Neural cell (in vitro differentiated cells): ENCODE data around the gene PTGDR2.

Experiments
- EP300 ChIP-seq: fragments of 450-650 bp; conservative IDR thresholded peaks from 2 replicates; pipeline ENCODE4 v1.6.1; 2014; ENCODE audit warnings: antibody characterized with exemption, mild to moderate bottlenecking, moderate library complexity; ENCODE audit not compliant: poor library complexity, severe bottlenecking
- EZH2 ChIP-seq: fragments of 200-600, 300-800 bp; shearing (Covaris generic), sonication (generic); IDR thresholded peaks from 2 replicates; pipeline ENCODE4 v1.6.1; 2014; ENCODE audit warnings: antibody characterized with exemption, low read length, borderline replicate concordance, mild to moderate bottlenecking; ENCODE audit not compliant: insufficient read depth, poor library complexity, severe bottlenecking
- MXI1 ChIP-seq: fragments of 450-650 bp; conservative IDR thresholded peaks from 2 replicates; pipeline ENCODE4 v1.6.1; 2014; ENCODE audit warnings: antibody characterized with exemption, mild to moderate bottlenecking; ENCODE audit not compliant: poor library complexity, severe bottlenecking
- POLR2AphosphoS5 ChIP-seq: IDR thresholded peaks from 2 replicates; pipeline ENCODE4 v1.6.1; 2012
- TF ChIP-seq, protein P1 (sequence below): fragments of 450-650 bp; IDR thresholded peaks from 2 replicates; pipeline ENCODE4 v1.5.1; 2014; ENCODE audit warnings: antibody characterized with exemption, mild to moderate bottlenecking, moderate library complexity; ENCODE audit not compliant: poor library complexity, severe bottlenecking
- TF ChIP-seq, protein P2 (sequence below): IDR thresholded peaks from 2 replicates; pipeline ENCODE4 v1.6.1; 2012; ENCODE audit warnings: borderline replicate concordance

DNA sequence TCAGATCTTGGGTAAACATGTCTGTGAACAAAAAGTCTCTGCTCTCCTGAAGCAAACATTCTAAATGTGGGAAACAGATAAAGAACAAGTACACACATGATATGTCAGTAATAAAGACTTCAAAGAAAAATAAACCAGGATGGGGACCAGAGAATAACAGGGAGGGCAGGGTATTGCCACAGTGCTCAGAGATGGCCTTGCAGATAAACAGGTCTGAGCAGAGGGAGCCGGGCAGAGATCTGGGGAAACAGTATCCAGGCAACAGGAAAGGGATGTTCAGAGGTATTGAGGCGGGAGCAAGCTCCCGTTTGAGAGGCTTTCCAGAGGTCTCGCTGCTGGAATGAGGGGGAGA is 10.9 kb downstream of the PTGDR2 start:
- TF ChIP-seq EZH2 (no peak), POLR2AphosphoS5 (no peak), EP300 (no peak), MXI1 (no peak)
- TF ChIP-seq, protein P1, sequence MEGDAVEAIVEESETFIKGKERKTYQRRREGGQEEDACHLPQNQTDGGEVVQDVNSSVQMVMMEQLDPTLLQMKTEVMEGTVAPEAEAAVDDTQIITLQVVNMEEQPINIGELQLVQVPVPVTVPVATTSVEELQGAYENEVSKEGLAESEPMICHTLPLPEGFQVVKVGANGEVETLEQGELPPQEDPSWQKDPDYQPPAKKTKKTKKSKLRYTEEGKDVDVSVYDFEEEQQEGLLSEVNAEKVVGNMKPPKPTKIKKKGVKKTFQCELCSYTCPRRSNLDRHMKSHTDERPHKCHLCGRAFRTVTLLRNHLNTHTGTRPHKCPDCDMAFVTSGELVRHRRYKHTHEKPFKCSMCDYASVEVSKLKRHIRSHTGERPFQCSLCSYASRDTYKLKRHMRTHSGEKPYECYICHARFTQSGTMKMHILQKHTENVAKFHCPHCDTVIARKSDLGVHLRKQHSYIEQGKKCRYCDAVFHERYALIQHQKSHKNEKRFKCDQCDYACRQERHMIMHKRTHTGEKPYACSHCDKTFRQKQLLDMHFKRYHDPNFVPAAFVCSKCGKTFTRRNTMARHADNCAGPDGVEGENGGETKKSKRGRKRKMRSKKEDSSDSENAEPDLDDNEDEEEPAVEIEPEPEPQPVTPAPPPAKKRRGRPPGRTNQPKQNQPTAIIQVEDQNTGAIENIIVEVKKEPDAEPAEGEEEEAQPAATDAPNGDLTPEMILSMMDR, result no peak
- TF ChIP-seq, protein P2, sequence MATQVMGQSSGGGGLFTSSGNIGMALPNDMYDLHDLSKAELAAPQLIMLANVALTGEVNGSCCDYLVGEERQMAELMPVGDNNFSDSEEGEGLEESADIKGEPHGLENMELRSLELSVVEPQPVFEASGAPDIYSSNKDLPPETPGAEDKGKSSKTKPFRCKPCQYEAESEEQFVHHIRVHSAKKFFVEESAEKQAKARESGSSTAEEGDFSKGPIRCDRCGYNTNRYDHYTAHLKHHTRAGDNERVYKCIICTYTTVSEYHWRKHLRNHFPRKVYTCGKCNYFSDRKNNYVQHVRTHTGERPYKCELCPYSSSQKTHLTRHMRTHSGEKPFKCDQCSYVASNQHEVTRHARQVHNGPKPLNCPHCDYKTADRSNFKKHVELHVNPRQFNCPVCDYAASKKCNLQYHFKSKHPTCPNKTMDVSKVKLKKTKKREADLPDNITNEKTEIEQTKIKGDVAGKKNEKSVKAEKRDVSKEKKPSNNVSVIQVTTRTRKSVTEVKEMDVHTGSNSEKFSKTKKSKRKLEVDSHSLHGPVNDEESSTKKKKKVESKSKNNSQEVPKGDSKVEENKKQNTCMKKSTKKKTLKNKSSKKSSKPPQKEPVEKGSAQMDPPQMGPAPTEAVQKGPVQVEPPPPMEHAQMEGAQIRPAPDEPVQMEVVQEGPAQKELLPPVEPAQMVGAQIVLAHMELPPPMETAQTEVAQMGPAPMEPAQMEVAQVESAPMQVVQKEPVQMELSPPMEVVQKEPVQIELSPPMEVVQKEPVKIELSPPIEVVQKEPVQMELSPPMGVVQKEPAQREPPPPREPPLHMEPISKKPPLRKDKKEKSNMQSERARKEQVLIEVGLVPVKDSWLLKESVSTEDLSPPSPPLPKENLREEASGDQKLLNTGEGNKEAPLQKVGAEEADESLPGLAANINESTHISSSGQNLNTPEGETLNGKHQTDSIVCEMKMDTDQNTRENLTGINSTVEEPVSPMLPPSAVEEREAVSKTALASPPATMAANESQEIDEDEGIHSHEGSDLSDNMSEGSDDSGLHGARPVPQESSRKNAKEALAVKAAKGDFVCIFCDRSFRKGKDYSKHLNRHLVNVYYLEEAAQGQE, result no peak
